Urinary bladder (tissue), 4 donors: ENCODE results near the gene SPEM2. TPM values are rescaled to one million over a fixed set of nuclear protein-coding genes. Genes with fewer than 3 reads are reported as not detected.

Experiments
- DNase-seq: peaks from one replicate; pipeline ENCODE4 v3.0.0-alpha.2; 2015; ENCODE audit errors: extremely low spot score
- H3K27ac ChIP-seq: one replicate; pipeline ENCODE4 v1.5.1; 2013; ENCODE audit warnings: low read depth, mild to moderate bottlenecking, moderate library complexity
- H3K36me3 ChIP-seq: one replicate; pipeline ENCODE4 v1.6.1; 2013; ENCODE audit warnings: mild to moderate bottlenecking, moderate library complexity; ENCODE audit not compliant: insufficient read depth
- H3K4me1 ChIP-seq: one replicate; pipeline ENCODE4 v1.6.1; 2013; ENCODE audit warnings: mild to moderate bottlenecking, moderate library complexity; ENCODE audit not compliant: insufficient read depth
- H3K4me3 ChIP-seq: one replicate; pipeline ENCODE4 v1.5.1; 2013; ENCODE audit warnings: low read depth, low read length
- WGBS: extraction: QIAGEN DNeasy Blood & Tissue Kit; methylation state at CpG from one replicate; pipeline ENCODE4 v1.1.7; 2013; 5-methylcytosine and 5-hydroxymethylcytosine counted together
- polyA plus RNA-seq: library from polyadenylated mRNA; stranded (reverse); fragments of 200-250 nt; gene quantifications from one replicate; pipeline ENCODE4 v1.2.3, GENCODE V29; 2013
- total RNA-seq: library from RNA; depleted of rRNA; stranded (reverse); fragments of >200 nt; gene quantifications from one replicate; pipeline ENCODE4 v1.2.3, GENCODE V29; 2014
- donor health status: healthy with polysubstance abuse.
- donor health status: healthy.

The SPEM2 gene
- total RNA-seq (not detected), polyA plus RNA-seq (not detected)

- Histone ChIP-seq H3K27ac (no peak within 1 kb of the TSS), H3K36me3 (no peaks in the 10 kb centered on the region), H3K4me3 (no peak within 1 kb of the TSS), H3K4me1 (no peaks in the 10 kb centered on the region)
- DNase-seq, result no peak
- 87% methylated on average over 7 of the region's 7 CpGs for WGBS
These were observed at the start of gene SPEM2 for GRCh38 chr17:7425316-7425715. Gene SPEM2 (plus strand): TSS chr17:7425616. CDS start chr17:7425689, 73 bp downstream.

- H3K4me3 ChIP-seq, result no peak overlapping the region
- H3K36me3 ChIP-seq, result no peaks in the 10 kb centered on the region
- H3K4me1 ChIP-seq, result no peaks in the 10 kb centered on the region
- no peak for DNase-seq
- H3K27ac ChIP-seq, result no peak overlapping the region
- 94% methylated on average over 3 of the region's 3 CpGs for WGBS
These were observed 46.3 kb upstream of the SPEM2 start for GRCh38 chr17:7379134-7379533.

- H3K4me3 ChIP-seq, result peak overlapping the region; percentile 42
- H3K36me3 ChIP-seq, result no peaks in the 10 kb centered on the region
- WGBS, result 20% methylated on average over 7 of the region's 7 CpGs
- H3K4me1 ChIP-seq, result no peaks in the 10 kb centered on the region
- no peak overlapping the region for H3K27ac ChIP-seq
- no peak for DNase-seq
These were observed 45.1 kb upstream of the SPEM2 start for GRCh38 chr17:7380321-7380720.

GRCh38 chr17:7380855-7381683 is 44.3 kb upstream of the SPEM2 start, which contains the start of gene TNK1:
Gene TNK1 (plus strand): TSS chr17:7381089. CDS start chr17:7382927, 1,838 bp downstream.
- Histone ChIP-seq H3K4me1 (no peaks in the 10 kb centered on the region), H3K4me3 (peak within 1 kb of the TSS; percentile 42), H3K27ac (no peak within 1 kb of the TSS), H3K36me3 (no peaks in the 10 kb centered on the region)
- DNase-seq, result no peak
- 6% methylated on average over 52 of the region's 52 CpGs for WGBS

- DNase-seq, result no peak
- no peaks in the 10 kb centered on the region for H3K36me3 ChIP-seq
- H3K27ac ChIP-seq, result no peak overlapping the region
- WGBS, result 85% methylated on average over 10 of the region's 10 CpGs
- H3K4me1 ChIP-seq, result no peaks in the 10 kb centered on the region
- H3K4me3 ChIP-seq, result no peak overlapping the region
These were observed 42.5 kb upstream of the SPEM2 start for GRCh38 chr17:7382901-7383300.

GRCh38 chr17:7383371-7383741 is 42.1 kb upstream of the SPEM2 start:
- Histone ChIP-seq H3K4me1 (no peaks in the 10 kb centered on the region), H3K36me3 (no peaks in the 10 kb centered on the region), H3K27ac (no peak overlapping the region), H3K4me3 (no peak overlapping the region)
- 73% methylated on average over 11 of the region's 11 CpGs for WGBS
- no peak for DNase-seq

GRCh38 chr17:7383742-7384488 is 41.5 kb upstream of the SPEM2 start:
- no peaks in the 10 kb centered on the region for H3K36me3 ChIP-seq
- H3K4me3 ChIP-seq, result peak overlapping the region; percentile 16
- WGBS, result 7% methylated on average over 65 of the region's 65 CpGs
- no peak overlapping the region for H3K27ac ChIP-seq
- no peak for DNase-seq
- H3K4me1 ChIP-seq, result no peaks in the 10 kb centered on the region

- Histone ChIP-seq H3K27ac (no peak overlapping the region), H3K4me3 (peak overlapping the region; percentile 16), H3K36me3 (no peaks in the 10 kb centered on the region), H3K4me1 (no peaks in the 10 kb centered on the region)
- WGBS, result 46% methylated on average over 23 of the region's 23 CpGs
- DNase-seq, result no peak
These were observed 40.8 kb upstream of the SPEM2 start for GRCh38 chr17:7384489-7385081.

- Histone ChIP-seq H3K4me3 (no peak overlapping the region), H3K4me1 (no peaks in the 10 kb centered on the region), H3K36me3 (no peaks in the 10 kb centered on the region), H3K27ac (no peak overlapping the region)
- WGBS, result 97% methylated on average over 10 of the region's 10 CpGs
- no peak for DNase-seq
These were observed 36.6 kb upstream of the SPEM2 start for GRCh38 chr17:7388856-7389255.

- H3K4me3 ChIP-seq, result no peak overlapping the region
- no peak overlapping the region for H3K27ac ChIP-seq
- WGBS, result 85% methylated on average over 19 of the region's 19 CpGs
- H3K36me3 ChIP-seq, result no peaks in the 10 kb centered on the region
- no peak for DNase-seq
- no peaks in the 10 kb centered on the region for H3K4me1 ChIP-seq
These were observed 35.2 kb upstream of the SPEM2 start for GRCh38 chr17:7389924-7390910.

- Histone ChIP-seq H3K4me1 (no peaks in the 10 kb centered on the region), H3K36me3 (no peaks in the 10 kb centered on the region), H3K4me3 (no peak overlapping the region), H3K27ac (no peak overlapping the region)
- DNase-seq, result no peak
- 71% methylated on average over 2 of the region's 2 CpGs for WGBS
These were observed 34.1 kb upstream of the SPEM2 start for GRCh38 chr17:7391307-7391706.

GRCh38 chr17:7392696-7393612 is 32.5 kb upstream of the SPEM2 start:
- H3K4me1 ChIP-seq, result no peaks in the 10 kb centered on the region
- H3K27ac ChIP-seq, result no peak overlapping the region
- no peak for DNase-seq
- H3K4me3 ChIP-seq, result peak overlapping the region; percentile 63
- no peaks in the 10 kb centered on the region for H3K36me3 ChIP-seq
- WGBS, result 68% methylated on average over 42 of the region's 42 CpGs
